Measurements from ENCODE around the gene GALNT2.

Gene GALNT2

GRCh38 chr1:230066466-230067404 lies at the start of gene GALNT2:
Gene GALNT2, plus strand, starts transcription at chr1:230067238. Its CDS starts 43 bp downstream, at chr1:230067281.
- DNase-seq (ENCODE audit: low read depth in 2 of 2), result peak; percentile 76 to 81

- no peak for DNase-seq (ENCODE audit: low read depth in 2 of 2)
Observed at GRCh38 chr1:230020451-230020850, 46.6 kb upstream of the GALNT2 start.

GRCh38 chr1:230022666-230023380 lies 44.2 kb upstream of the GALNT2 start:
- no peak for DNase-seq (ENCODE audit: low read depth in 2 of 2)

- no peak for DNase-seq (ENCODE audit: low read depth in 2 of 2)
Observed at GRCh38 chr1:230025686-230026085, 41.4 kb upstream of the GALNT2 start.

- no peak for DNase-seq (ENCODE audit: low read depth in 2 of 2)
Observed at GRCh38 chr1:230026139-230026538, 40.9 kb upstream of the GALNT2 start.

- no peak for DNase-seq (ENCODE audit: low read depth in 2 of 2)
Observed at GRCh38 chr1:230026572-230026971, 40.5 kb upstream of the GALNT2 start.

GRCh38 chr1:230028602-230029223 lies 38.3 kb upstream of the GALNT2 start:
- no peak for DNase-seq (ENCODE audit: low read depth in 2 of 2)

- no peak for DNase-seq (ENCODE audit: low read depth in 2 of 2)
Observed at GRCh38 chr1:230029244-230029941, 37.6 kb upstream of the GALNT2 start.

GRCh38 chr1:230030122-230030821 lies 36.8 kb upstream of the GALNT2 start:
- no peak for DNase-seq (ENCODE audit: low read depth in 2 of 2)

- no peak for DNase-seq (ENCODE audit: low read depth in 2 of 2)
Observed at GRCh38 chr1:230031131-230031530, 35.9 kb upstream of the GALNT2 start.

GRCh38 chr1:230032516-230033281 lies 34.3 kb upstream of the GALNT2 start:
- DNase-seq (ENCODE audit: low read depth in 2 of 2), result no peak

GRCh38 chr1:230037261-230037660 lies 29.8 kb upstream of the GALNT2 start:
- no peak for DNase-seq (ENCODE audit: low read depth in 2 of 2)

GRCh38 chr1:230040440-230040839 lies 26.6 kb upstream of the GALNT2 start:
- no peak for DNase-seq (ENCODE audit: low read depth in 2 of 2)

- no peak for DNase-seq (ENCODE audit: low read depth in 2 of 2)
Observed at GRCh38 chr1:230043081-230043480, 24.0 kb upstream of the GALNT2 start.

- no peak for DNase-seq (ENCODE audit: low read depth in 2 of 2)
Observed at GRCh38 chr1:230044729-230045128, 22.3 kb upstream of the GALNT2 start.

- no peak for DNase-seq (ENCODE audit: low read depth in 2 of 2)
Observed at GRCh38 chr1:230047114-230047865, 19.7 kb upstream of the GALNT2 start.

- no peak for DNase-seq (ENCODE audit: low read depth in 2 of 2)
Observed at GRCh38 chr1:230048322-230048721, 18.7 kb upstream of the GALNT2 start.

- DNase-seq (ENCODE audit: low read depth in 2 of 2), result no peak
Observed at GRCh38 chr1:230048922-230049321, 18.1 kb upstream of the GALNT2 start.

- DNase-seq (ENCODE audit: low read depth in 2 of 2), result no peak
Observed at GRCh38 chr1:230049731-230050130, 17.3 kb upstream of the GALNT2 start.
